Activated B cell treated with CpG ODN at 0.5 μM for 24 hours (primary cell): ENCODE results near the gene SETD9. TPM values are rescaled to one million over a fixed set of nuclear protein-coding genes. Genes with fewer than 3 reads are reported as not detected.

ENCODE experiments used
- ATAC-seq: fragments of 200-7000 bp; cut with Tn5 transposase; one replicate; pipeline ENCODE4 v1.10.0; 2021; ENCODE audit warnings: low read depth, mild to moderate bottlenecking, moderate library complexity
- CTCF ChIA-PET: fragments of 350-600 bp; sonication (Branson Sonifier 250); formaldehyde crosslinking; loops from one replicate; lab custom pipeline; 2021; ENCODE audit warnings: antibody characterized with exemption; lab: Charles Lee
- POLR2A ChIA-PET: fragments of 350-600 bp; sonication (Branson Sonifier 250); formaldehyde crosslinking; loops from one replicate; lab custom pipeline; 2021; ENCODE audit warnings: antibody characterized with exemption; lab: Charles Lee
- DNase-seq: peaks from one replicate; pipeline ENCODE4 v3.0.0; 2022
- H3K27ac Mint-ChIP-seq: one replicate; pipeline ENCODE4 v1.8.0; 2020; ENCODE audit warnings: mixed read lengths
- H3K27me3 Mint-ChIP-seq: one replicate; pipeline ENCODE4 v1.8.0; 2021; ENCODE audit warnings: mixed read lengths
- H3K36me3 Mint-ChIP-seq: one replicate; pipeline ENCODE4 v1.8.0; 2021; ENCODE audit warnings: low read depth, mixed read lengths
- H3K4me1 Mint-ChIP-seq: one replicate; pipeline ENCODE4 v1.8.0; 2021; ENCODE audit warnings: mixed read lengths
- H3K4me3 Mint-ChIP-seq: one replicate; pipeline ENCODE4 v1.8.0; 2020; ENCODE audit warnings: mild to moderate bottlenecking, mixed read lengths
- H3K9me3 Mint-ChIP-seq: one replicate; pipeline ENCODE4 v1.8.0; 2020; ENCODE audit warnings: mixed read lengths
- CTCF ChIP-seq: fragments of 200-600 bp; IDR thresholded peaks from one replicate; pipeline ENCODE4 v1.8.0; 2022; ENCODE audit warnings: antibody characterized with exemption, mild to moderate bottlenecking
- intact Hi-C: fragments of 100-400 bp; cut with micrococcal nuclease; formaldehyde crosslinking; loops from one replicate; pipeline ENCODE4 v1.15.1; 2024
- total RNA-seq: library from RNA; stranded (reverse); gene quantifications from 2 replicates; pipeline ENCODE4 v1.2.3, GENCODE V29; 2022

The SETD9 gene
- total RNA-seq, 1 donor from 2014 or later = 3.4 TPM

DNA sequence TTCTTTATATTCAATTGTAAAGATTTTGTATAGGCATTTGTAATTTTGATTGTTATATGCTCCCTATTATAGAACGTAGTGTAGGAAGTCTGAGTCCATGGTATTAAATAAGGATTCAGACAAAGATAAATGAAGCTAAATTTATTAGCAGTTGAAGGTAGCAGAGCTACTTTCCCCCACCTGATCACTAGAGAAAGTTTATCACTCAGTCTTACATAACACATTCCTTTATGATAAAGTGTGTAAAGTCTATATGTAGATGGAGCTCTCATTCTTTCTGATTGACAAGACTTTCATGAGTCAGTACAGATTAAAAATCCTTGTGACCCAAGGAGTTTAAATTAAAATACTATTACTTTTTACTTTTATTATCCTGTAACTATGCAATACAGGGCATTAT lies 44.9 kb downstream of the SETD9 start:
- peaks cover 17% of the 10 kb centered on the region for H3K27me3 Mint-ChIP-seq
- POLR2A ChIA-PET = no interaction called here

DNA sequence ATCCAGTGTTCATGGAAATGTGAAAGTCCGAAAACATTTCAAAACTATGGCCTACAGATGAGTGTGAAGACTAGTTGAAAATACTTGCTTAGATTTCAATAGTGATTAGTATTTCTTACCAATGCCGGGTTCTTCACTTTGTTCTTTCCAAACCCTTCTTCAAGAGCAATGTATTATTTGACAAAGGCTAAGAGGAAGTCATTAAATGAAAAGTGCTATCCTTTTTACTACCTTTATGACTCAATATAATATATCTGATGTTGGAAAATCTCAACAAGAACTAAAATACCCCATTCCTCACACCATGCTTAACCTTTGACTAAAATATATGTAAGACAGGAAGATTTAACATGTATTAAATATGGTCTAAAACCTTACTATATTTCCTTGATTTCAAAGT lies 49.2 kb downstream of the SETD9 start:
- H3K36me3 Mint-ChIP-seq = no peaks in the 10 kb centered on the region
- ChIA-PET CTCF (no interaction called here), POLR2A (no interaction called here)
- H3K9me3 Mint-ChIP-seq = no peaks in the 10 kb centered on the region
- intact Hi-C loops = no loop called here
- no peak overlapping the region for H3K4me3 Mint-ChIP-seq
- peaks cover 45% of the 10 kb centered on the region for H3K27me3 Mint-ChIP-seq
- no peak overlapping the region for H3K27ac Mint-ChIP-seq
- DNase-seq (no peak), ATAC-seq (no peak)
- TF ChIP-seq CTCF = no peak
- H3K4me1 Mint-ChIP-seq = no peaks in the 10 kb centered on the region

More for the DNA sequence above, 44.9 kb downstream of the SETD9 start:
- peaks cover 20% of the 10 kb centered on the region for H3K4me1 Mint-ChIP-seq
- intact Hi-C loops = no loop called here
- peaks cover 5% of the 10 kb centered on the region for H3K36me3 Mint-ChIP-seq
- H3K4me3 Mint-ChIP-seq = no peak overlapping the region
- DNase-seq (no peak), ATAC-seq (no peak)
- TF ChIP-seq CTCF = no peak
- no peak overlapping the region for H3K27ac Mint-ChIP-seq
- no peaks in the 10 kb centered on the region for H3K9me3 Mint-ChIP-seq
- CTCF ChIA-PET = interaction anchor here (1.6 kb wide), 1 partner anchor 42 kb away, joined by 5 read pairs; no protein-coding TSS in a partner anchor

DNA sequence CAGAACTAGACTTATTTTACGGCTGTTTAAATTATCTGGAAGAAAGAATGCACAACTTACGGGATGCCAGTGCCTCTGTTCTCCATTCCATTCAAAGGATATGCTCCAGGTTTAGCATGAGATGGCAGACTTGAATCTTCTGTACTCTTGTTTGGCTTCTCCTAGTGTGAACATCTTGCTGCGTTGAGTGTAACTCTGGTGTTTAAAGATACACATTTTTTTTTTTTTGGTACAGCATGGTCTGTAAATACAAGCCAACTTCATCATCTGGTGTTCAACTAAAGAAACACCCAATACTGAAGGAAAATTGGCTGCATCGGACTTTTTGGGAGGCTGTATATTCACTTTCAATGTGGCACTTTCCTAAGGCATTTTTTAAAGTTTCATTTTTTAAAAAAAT lies 49.9 kb downstream of the SETD9 start:
- ChIA-PET POLR2A (no interaction called here), CTCF (no interaction called here)
- Mint-ChIP-seq H3K4me3 (no peak overlapping the region), H3K27ac (no peak overlapping the region), H3K27me3 (peaks cover 45% of the 10 kb centered on the region), H3K9me3 (no peaks in the 10 kb centered on the region), H3K36me3 (no peaks in the 10 kb centered on the region), H3K4me1 (no peaks in the 10 kb centered on the region)
- intact Hi-C loops = no loop called here
- TF ChIP-seq CTCF = no peak
- DNase-seq (no peak), ATAC-seq (no peak)

GRCh38 chr5:56961746-56962145 lies 52.4 kb downstream of the SETD9 start:
- DNase-seq (no peak), ATAC-seq (no peak)
- H3K27ac Mint-ChIP-seq = no peak overlapping the region
- intact Hi-C loops = no loop called here
- H3K4me1 Mint-ChIP-seq = no peaks in the 10 kb centered on the region
- peaks cover 40% of the 10 kb centered on the region for H3K27me3 Mint-ChIP-seq
- no peak overlapping the region for H3K4me3 Mint-ChIP-seq
- H3K36me3 Mint-ChIP-seq = no peaks in the 10 kb centered on the region
- no peaks in the 10 kb centered on the region for H3K9me3 Mint-ChIP-seq
- POLR2A ChIA-PET = no interaction called here
- no peak for TF ChIP-seq CTCF
- CTCF ChIA-PET = no interaction called here

GRCh38 chr5:56962286-56962685 lies 52.9 kb downstream of the SETD9 start:
- intact Hi-C loops = no loop called here
- DNase-seq = no peak
- Mint-ChIP-seq H3K36me3 (no peaks in the 10 kb centered on the region), H3K27me3 (peaks cover 38% of the 10 kb centered on the region), H3K4me3 (no peak overlapping the region), H3K9me3 (no peaks in the 10 kb centered on the region), H3K27ac (no peak overlapping the region), H3K4me1 (no peaks in the 10 kb centered on the region)
- ChIA-PET POLR2A (no interaction called here), CTCF (no interaction called here)
- no peak for TF ChIP-seq CTCF
- no peak for ATAC-seq
